HG03442 (cell line): ENCODE measurements around the gene DRAP1.

Source experiments
- ATAC-seq: cut with Tn5 transposase; IDR thresholded peaks from one replicate; pipeline ENCODE4 v1.9.1; 2021; ENCODE audit warnings: mild to moderate bottlenecking, moderate library complexity; ENCODE audit not compliant: unreplicated experiment

The DRAP1 gene

GRCh38 chr11:65903715-65904114, 15.5 kb upstream of the DRAP1 start:
- no peak for ATAC-seq

DNA sequence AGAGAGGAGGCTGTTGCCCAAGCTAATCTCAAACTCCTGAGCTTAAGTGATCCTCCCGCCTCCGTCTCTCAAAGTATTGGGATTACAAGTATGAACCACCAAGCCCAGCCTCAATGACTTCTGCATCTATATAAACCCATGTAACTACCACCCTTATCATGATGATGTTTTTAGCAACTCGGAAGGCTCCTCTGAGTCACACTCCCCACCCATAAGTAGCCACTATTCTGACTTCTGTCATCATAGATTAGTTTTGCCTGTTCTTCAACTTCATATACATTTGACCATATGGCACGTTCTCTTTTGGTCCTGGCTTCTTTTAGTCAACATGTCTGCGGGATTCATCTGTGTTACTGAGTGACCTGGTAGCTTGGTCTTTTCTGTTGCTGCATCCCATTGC, 12.6 kb upstream of the DRAP1 start:
- no peak for ATAC-seq

- ATAC-seq, result no peak
Measured at GRCh38 chr11:65907878-65908277, 11.3 kb upstream of the DRAP1 start.

DNA sequence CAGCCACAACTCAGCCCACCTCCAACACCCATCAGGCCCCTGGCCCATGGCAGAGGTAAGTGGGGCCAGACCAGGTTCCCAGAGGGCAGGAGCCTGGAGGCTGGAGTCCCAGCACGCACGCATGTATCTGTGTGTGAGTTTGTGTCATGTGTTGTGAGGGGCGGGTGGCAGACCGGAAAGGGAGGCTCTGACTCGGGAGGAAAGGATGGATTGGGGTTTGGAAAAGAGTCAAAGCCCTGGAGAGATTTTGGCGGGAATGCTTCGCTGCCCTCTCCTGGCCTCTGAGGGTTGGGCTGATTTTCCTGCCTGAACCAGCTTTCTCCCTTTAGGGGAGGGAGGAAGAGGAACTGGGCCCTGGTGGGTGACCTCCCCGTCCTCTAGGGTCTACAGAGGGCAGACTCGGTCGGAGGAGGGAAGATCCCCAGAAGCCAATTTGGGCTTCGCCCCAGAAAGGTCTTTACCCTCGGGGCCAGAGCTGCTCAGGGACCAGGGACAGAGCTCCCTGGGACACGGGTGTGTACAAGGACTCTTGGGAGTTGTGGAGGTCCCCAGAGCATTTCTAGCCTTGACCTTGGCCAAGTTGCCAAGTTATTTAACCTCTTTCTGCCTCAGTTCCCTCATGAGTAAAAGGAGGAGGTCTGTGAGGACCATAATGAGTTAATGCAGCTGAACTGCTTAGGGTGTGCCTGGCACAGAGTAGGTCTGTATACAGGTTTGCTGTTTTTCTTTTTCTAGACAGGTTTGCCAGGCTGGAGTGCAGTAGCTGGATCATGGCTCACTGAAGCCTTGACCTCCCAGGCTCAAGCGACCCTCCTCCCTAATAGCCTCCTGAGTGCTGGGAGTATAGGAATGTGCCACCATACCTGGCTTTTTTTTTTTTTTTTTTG, 7.3 kb upstream of the DRAP1 start:
- ATAC-seq, result no peak

DNA sequence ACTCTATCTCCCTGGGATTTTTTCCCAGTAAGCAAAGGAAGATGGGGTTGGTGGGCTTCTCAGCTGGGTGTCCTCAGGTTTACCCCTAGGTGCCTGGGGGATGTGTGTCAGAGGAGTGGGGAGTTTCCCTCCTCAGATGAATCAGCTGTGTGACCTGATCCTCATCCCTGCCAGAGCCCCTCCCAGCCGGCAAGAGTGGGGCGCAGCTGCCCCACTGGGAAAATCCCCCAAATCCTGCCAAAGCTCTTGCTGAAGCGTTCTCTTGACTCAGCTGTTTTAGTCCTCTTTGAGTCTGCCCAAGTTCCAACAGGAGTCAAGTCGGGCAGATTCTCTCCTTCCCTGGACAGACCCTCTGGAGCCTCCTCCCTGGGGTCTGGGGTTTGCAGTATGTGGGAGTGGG, 6.4 kb upstream of the DRAP1 start:
- no peak for ATAC-seq

DNA sequence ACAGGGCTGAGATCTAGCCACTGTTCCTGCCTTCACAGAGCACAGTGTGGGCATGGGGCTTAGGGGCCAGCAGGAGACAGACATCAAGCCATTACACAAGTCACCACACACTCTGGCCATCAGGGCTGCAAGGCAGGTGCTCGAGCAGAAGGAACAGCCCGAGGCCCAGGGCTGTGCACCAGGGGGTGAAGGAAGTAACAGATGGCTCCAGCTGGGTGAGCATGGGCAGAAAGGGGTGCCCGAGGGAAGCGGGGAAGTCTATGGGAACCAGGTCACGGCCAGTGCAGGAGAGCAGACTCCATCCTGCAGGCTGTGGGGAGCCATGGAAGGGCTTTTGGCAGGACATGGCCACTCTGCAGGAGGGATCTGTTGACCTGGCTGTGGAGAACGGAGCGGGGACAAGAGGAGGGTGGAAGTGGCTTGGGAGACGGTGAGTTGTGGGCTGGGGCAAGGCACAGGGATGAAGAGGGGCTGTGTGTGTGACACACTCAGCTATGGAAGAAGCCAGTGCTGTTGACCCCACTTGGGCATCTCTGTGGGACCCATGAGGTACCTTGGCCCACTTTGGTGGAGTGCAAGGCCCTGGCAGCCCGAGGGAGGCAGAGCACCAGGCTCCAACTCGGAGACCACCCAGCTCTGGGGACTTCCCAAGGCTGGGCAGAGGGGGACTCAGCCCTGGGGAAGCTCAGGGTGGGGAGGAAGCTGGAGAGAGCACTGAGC, 4.0 kb upstream of the DRAP1 start:
- no peak for ATAC-seq

- no peak for ATAC-seq
Measured at GRCh38 chr11:65915821-65916251, 3.4 kb upstream of the DRAP1 start.

GRCh38 chr11:65916391-65916790, 2.8 kb upstream of the DRAP1 start:
- ATAC-seq, result no peak

GRCh38 chr11:65917077-65917433, 2.2 kb upstream of the DRAP1 start:
- no peak for ATAC-seq

GRCh38 chr11:65917434-65918210, 1.6 kb upstream of the DRAP1 start:
- no peak for ATAC-seq

DNA sequence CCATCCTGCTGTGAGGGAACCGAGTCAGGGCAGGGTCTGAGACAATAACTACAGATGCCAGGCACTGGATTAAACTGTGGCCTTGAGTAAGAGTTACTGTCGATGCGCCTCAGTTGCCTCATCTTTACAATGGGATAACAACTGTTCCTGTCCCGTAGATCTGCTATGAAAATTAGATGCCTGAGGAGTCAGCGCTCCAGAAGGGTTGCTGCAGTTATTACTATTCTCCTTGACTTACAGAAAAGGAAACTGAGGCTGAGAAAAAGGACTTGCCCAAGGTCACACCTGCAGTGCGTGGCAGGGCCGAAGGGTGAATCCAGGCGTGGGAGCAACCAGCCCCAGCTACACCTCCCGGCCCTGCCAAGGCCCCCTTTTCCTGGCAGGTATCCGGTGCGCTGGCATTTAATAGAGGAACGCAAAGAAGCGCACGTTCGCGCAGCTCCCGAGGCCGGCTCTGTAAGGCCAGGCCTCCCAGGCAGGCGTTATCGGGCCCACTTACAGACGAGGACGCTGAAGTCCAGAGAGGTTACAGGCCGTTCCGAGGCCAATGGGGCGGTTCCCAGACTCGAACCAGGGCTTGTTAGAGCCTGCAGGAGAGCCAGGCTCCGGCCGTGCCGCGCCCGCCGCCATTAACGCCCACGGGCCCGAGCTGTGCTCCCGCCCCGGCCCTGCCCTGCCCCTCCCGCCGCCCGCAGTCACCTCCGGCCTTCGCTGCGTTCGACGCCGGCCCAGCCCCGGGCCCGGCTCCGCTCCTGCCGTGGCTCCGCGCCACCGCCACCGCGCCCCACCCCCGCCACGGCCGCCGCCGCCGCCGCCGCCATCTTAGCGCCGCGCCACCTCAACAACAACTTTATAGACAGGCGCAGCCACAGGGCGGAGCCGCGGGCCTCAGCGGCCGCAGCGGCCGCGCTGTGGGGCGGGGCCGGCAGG, 750 bp upstream of the DRAP1 start, which contains the start of gene C11orf68:
Gene C11orf68 (minus strand): TSS at position 852 of the 930 bp plus-strand sequence. CDS start 31 bp downstream, at position 821.
- peak; percentile 46 for ATAC-seq

DNA sequence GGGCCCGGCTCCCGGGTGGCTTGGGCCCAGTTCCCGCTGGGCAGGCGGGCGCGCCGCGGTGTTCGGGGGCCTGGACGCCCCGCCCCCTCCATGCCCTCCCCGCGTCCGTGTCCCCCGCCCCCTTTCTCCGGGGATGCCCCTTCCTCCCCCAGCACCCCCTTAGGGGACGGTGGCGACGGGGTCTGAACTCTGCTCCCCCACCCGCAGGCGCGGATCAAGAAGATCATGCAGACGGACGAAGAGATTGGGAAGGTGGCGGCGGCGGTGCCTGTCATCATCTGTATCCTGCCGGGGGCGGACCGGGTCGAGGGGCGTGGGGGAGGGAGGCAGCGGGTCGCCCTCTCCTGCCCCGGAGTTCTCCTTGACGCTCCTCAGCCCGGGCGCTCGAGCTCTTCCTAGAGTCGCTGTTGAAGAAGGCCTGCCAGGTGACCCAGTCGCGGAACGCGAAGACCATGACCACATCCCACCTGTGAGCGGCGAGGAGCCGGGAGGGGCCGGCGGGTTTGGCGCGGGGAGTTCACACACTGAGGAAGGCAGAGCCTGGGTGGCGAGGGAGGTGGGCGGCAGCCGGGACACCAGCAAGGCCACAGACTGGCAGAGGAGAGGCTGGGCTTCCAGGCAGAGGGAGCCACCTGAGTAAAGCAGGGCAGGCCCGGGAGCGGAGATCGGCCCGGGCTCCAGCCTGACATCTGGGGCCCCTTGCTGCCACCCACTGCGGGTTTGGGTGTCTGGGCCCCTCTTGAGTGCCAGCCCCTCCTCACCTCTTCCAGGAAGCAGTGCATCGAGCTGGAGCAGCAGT, 546 bp downstream of the DRAP1 start:
- ATAC-seq, result peak; percentile 44

DNA sequence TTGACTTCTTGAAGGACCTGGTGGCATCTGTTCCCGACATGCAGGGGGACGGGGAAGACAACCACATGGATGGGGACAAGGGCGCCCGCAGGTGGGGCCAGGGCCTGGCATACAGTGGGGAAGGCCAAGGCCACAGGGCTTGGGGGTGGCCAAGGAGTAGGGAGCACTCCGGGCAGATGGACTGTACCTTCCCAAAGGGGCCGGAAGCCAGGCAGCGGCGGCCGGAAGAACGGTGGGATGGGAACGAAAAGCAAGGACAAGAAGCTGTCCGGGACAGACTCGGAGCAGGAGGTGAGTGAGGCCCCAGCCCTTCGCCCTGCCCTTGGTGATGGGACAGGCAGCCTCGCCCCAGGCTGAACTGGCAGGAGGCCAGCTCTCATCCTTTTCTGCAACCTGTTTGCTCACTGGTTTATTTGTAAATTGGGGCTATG, 1.2 kb downstream of the DRAP1 start:
- ATAC-seq, result no peak

- no peak for ATAC-seq
Measured at GRCh38 chr11:65921033-65921555, 1.9 kb downstream of the DRAP1 start.

GRCh38 chr11:65921876-65922275, 2.6 kb downstream of the DRAP1 start:
- ATAC-seq, result no peak

DNA sequence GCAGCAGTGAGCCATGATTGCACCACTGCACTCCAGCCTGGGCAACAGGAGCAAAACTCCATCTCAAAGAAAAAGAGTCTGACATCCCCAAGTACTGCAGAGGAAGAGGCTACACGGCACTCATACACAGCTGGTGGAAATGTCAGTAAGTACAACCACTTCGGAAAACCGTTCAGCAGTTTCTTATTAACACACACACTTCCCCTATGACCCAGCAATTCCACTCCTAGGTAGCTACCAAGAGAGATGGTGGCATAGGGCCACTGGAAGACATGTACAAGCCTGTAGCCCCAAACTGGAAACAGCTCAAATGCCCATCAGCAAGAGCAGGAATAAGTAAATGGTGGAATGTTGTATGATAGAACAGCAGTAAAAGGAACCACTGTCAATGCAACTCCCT, 3.3 kb downstream of the DRAP1 start:
- ATAC-seq, result no peak

DNA sequence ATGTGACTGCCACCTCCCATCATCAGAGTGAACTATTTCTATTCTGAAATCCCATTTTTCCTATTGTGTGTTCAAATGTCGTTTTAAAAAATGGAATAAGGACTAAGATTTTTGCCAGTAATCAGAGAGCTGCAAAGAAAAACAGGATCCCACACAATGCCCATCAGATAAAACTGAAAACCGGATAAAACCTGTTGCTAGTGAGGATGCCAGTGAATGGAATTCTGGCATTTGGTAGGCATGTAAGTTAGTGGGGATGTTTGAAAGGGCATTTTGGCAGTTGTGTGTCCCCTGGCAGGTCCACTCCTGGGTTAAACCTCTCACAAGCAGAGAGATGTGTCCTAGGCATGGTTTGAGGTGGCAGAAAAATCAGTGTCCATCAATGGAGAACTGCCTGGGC, 6.2 kb downstream of the DRAP1 start:
- ATAC-seq, result no peak

DNA sequence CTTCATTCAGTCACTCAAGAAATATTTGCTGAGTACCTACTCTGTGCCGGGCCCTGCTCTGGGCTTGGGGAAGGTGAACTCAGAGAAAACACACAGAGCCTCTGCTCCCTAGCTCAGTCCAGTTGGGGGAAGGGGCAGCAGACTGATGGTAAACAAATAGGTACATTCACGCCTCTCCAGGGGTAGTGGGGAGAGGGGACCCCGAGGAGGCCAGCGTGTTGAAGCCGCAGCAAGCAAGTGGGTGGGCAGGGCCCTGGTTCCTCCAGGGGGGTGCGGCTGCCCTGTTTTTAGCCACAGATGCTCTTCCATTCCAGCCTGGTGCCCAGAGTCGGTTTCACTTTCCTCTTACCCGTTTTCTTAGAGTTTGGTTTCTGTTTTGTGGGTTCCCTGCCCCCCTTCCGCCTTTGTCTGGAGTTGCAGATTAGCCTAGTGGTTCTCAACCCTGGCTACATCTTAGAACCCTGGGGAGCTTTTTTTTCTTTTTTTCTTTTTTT, 8.7 kb downstream of the DRAP1 start:
- no peak for ATAC-seq

- no peak for ATAC-seq
Measured at GRCh38 chr11:65928667-65929066, 9.4 kb downstream of the DRAP1 start.
